Activated CD4-positive, alpha-beta T cell treated with anti-CD3 and anti-CD28 coated beads, Interleukin-10, Interleukin-2, amounts not matched to agents 100 ng/mL and 50 ng/mL, durations not matched to agents 16 hours and 8 hours (primary cell): ENCODE measurements around the gene RNF223.

Source experiments
- DNase-seq: peaks from one replicate; pipeline ENCODE4 v3.0.0-alpha.2; 2020

Gene RNF223

DNA sequence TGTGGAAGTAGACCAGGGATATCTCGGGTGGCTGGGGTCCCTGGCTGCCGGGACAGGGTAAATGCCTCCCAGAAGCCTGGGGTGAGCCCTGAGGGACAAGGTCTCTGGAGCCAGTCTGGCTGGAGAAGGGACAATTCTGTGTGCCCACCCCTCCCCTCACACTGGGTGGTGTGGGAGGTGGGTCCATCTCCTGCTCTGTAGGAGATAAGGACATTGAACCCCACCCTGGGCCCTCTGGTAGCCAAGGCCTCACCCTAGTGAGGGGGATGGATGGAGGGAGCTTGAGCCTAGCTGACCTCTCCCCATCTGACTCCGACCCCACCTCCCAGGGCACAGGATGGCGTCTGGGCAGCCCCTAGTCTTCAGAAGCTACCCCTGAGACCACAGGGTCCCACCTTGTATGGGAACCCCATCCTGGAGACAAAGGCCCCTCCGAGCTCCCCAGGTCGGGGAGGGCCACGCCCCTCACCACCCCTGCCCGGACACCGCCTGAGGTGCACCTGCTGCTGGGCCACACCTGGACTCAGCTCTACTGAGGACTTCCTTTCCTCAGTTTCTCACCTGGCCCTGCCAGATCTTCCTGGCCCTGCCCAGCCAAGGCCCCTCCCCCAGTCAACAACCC is 49.8 kb downstream of the RNF223 start:
- DNase-seq = no peak

DNA sequence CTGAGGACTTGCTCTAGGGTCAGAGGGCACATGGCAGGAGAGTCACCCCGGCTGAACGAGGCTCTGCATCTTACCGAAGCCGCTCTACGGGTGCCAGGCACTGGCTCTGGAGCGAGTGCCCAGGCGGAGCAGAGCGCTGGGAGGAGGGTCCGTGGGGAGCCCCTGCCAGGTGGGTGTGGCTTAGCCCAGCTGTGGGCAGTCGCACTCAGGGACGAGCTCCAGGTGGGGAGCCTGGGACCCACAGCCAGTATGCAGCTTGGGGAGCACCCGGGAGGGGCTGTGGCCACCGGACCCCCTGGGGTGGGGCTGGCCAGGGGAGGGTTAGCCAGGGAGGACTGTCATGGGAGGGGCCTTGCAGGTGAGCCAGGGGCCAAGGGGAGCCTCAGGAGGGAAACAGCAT is 50.4 kb downstream of the RNF223 start:
- DNase-seq = no peak

GRCh38 chr1:1022302-1023009 is 51.6 kb downstream of the RNF223 start:
- no peak for DNase-seq

DNA sequence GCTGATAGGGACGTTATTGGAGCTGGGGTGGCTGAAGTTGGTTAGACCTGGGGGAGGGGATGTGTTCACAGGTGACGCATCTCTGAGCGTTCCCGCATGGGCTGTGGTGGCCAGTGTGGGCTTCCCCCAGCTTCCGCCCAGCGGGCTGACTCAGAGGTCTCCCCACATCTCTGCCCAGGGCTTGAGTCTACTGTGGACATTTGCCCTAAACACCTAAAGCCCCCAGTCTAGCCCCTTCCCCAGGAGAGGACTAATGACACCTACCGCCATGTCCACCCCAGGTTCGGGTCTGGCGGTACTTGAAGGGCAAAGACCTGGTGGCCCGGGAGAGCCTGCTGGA is 52.2 kb downstream of the RNF223 start:
- no peak for DNase-seq

GRCh38 chr1:1021010-1021919 is 52.8 kb downstream of the RNF223 start:
- no peak for DNase-seq
